Measurements from ENCODE around the gene CALCR. TPM values are rescaled to one million over a fixed set of nuclear protein-coding genes. Genes with fewer than 3 reads are reported as not detected.

Gene CALCR
- total RNA-seq, 1 experiment from 2014 or later = not detected

DNA sequence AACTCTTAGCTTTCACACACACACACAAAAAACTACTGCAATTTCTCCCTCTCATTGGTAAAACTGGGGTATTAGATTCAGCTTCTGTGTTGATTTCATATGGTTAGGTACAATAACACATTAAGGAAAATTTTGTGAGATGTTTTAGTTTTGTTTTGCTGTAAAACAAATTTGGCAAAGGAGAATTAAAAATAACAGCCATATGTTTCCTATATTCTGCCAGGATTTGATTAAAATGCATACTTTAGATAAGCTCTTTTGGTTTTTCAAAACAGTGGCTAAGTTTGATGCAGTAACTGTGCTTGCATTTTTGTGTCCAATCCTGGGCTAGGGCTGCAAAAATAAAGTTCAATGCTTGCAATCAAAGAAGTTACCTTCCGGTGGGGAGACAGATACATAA, 126.3 kb downstream of the CALCR start:
- Histone ChIP-seq H3K4me1 (no peaks in the 10 kb centered on the region), H3K36me3 (ENCODE audit: control insufficient read depth, insufficient read depth, low read length) (no peaks in the 10 kb centered on the region), H3K9me3 (no peaks in the 10 kb centered on the region), H3K4me3 (ENCODE audit: low read depth, low read length) (no peak overlapping the region), H3K27me3 (replicated peaks; ENCODE audit: control insufficient read depth, insufficient read depth, low read length) (no peaks in the 10 kb centered on the region)
- H3K9me3 Mint-ChIP-seq (ENCODE audit: unreplicated experiment) = no peaks in the 10 kb centered on the region
- TF ChIP-seq, protein P1, sequence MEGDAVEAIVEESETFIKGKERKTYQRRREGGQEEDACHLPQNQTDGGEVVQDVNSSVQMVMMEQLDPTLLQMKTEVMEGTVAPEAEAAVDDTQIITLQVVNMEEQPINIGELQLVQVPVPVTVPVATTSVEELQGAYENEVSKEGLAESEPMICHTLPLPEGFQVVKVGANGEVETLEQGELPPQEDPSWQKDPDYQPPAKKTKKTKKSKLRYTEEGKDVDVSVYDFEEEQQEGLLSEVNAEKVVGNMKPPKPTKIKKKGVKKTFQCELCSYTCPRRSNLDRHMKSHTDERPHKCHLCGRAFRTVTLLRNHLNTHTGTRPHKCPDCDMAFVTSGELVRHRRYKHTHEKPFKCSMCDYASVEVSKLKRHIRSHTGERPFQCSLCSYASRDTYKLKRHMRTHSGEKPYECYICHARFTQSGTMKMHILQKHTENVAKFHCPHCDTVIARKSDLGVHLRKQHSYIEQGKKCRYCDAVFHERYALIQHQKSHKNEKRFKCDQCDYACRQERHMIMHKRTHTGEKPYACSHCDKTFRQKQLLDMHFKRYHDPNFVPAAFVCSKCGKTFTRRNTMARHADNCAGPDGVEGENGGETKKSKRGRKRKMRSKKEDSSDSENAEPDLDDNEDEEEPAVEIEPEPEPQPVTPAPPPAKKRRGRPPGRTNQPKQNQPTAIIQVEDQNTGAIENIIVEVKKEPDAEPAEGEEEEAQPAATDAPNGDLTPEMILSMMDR (IDR thresholded peaks at IDR 0.05; ENCODE audit: insufficient read depth in 1 of 2, low read depth in 1 of 2, low read length in 1 of 2, severe bottlenecking in 1 of 2, unreplicated experiment in 1 of 2) = no peak
- DNase-seq = no peak
- no peak overlapping the region for H3K4me3 Mint-ChIP-seq (ENCODE audit: unreplicated experiment)
- CTCF ChIA-PET = interaction anchor here (0.6 kb wide), 1 partner anchor 91 kb away, joined by 3 read pairs; no protein-coding TSS in a partner anchor
- peaks cover 24% of the 10 kb centered on the region for H3K27me3 Mint-ChIP-seq (ENCODE audit: insufficient read depth, unreplicated experiment)
- no peaks in the 10 kb centered on the region for H3K4me1 Mint-ChIP-seq (ENCODE audit: low read depth, unreplicated experiment)
- intact Hi-C loops (cut with micrococcal nuclease; ENCODE audit: unreplicated experiment) = no loop called here
- POLR2A ChIA-PET = no interaction called here
- H3K36me3 Mint-ChIP-seq (ENCODE audit: insufficient read depth, unreplicated experiment) = no peaks in the 10 kb centered on the region
- no TSS peak for BruUV-seq (replicated peaks)
- no peak overlapping the region for H3K27ac Mint-ChIP-seq (ENCODE audit: unreplicated experiment)

DNA sequence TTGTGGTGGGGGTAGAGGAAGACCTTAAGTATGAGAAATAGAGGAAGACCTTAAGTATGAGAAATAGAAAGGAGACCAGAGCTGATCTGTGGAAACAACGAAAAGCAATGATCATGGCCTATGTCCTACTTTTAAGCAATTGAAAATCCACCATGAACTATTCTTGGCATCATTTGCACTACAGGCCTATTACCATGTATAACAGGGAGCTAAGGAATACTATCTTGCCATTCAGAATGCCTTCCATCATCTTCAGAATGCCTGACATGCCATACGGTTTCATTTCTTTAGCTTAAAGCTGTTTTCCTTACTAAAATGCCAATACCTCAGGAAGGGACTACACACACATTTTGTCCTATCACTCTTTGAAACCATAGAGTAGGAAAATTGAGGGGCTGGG, 127.0 kb downstream of the CALCR start:
- Histone ChIP-seq H3K36me3 (ENCODE audit: control insufficient read depth, insufficient read depth, low read length) (no peaks in the 10 kb centered on the region), H3K27me3 (replicated peaks; ENCODE audit: control insufficient read depth, insufficient read depth, low read length) (no peaks in the 10 kb centered on the region), H3K4me3 (ENCODE audit: low read depth, low read length) (no peak overlapping the region), H3K4me1 (no peaks in the 10 kb centered on the region), H3K9me3 (no peaks in the 10 kb centered on the region)
- DNase-seq = no peak
- no TSS peak for BruUV-seq (replicated peaks)
- Mint-ChIP-seq H3K4me3 (ENCODE audit: unreplicated experiment) (no peak overlapping the region), H3K9me3 (ENCODE audit: unreplicated experiment) (no peaks in the 10 kb centered on the region), H3K36me3 (ENCODE audit: insufficient read depth, unreplicated experiment) (no peaks in the 10 kb centered on the region), H3K27me3 (ENCODE audit: insufficient read depth, unreplicated experiment) (peaks cover 22% of the 10 kb centered on the region), H3K27ac (ENCODE audit: unreplicated experiment) (no peak overlapping the region), H3K4me1 (ENCODE audit: low read depth, unreplicated experiment) (no peaks in the 10 kb centered on the region)
- TF ChIP-seq, protein P1 (IDR thresholded peaks at IDR 0.05; ENCODE audit: insufficient read depth in 1 of 2, low read depth in 1 of 2, low read length in 1 of 2, severe bottlenecking in 1 of 2, unreplicated experiment in 1 of 2) = no peak
- POLR2A ChIA-PET = no interaction called here
- CTCF ChIA-PET = no interaction called here
- intact Hi-C loops (cut with micrococcal nuclease; ENCODE audit: unreplicated experiment) = no loop called here

DNA sequence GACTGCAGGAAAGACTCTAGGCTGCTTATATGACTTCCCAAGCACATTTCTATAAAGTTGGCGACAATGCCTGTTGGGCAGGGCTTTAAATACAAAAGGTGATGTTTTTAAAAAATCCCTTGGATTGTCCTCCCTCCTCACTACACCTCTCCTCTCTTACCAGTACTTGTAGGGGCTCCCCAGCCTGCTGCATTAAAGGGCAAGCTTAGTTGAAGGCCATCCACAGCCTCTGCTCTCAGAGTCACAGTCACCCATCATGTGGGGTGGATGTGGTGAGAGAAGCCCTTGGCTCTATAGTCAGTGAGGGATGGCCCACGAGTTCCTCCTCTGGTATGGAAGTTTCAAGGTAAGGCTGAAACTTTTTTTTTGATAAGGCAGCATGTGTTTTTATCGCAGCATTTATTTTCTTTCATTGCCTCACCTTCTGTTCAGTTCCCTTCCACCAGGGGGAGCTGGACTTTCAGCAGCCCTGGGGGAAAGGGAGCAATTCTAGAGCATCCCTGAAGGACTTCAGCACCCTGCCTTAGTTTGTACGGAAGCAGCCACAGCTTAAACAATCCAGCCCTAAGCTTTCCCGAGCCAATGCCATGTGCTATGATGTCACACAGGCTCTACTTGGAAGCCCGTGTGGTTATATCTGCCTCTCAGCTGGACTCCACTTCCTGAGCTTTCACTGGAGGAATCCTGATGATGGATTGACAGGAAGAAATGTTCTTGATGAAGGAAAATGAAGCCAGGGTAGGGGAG, 131.9 kb downstream of the CALCR start:
- H3K9me3 ChIP-seq = no peaks in the 10 kb centered on the region
- no peaks in the 10 kb centered on the region for H3K36me3 ChIP-seq (ENCODE audit: control insufficient read depth, insufficient read depth, low read length)
- H3K4me1 ChIP-seq = no peaks in the 10 kb centered on the region
- intact Hi-C loops (cut with micrococcal nuclease; ENCODE audit: unreplicated experiment) = loop anchor here (1.0 to 5.0 kb wide), 2 partner anchors 109 to 195 kb away; no protein-coding TSS in a partner anchor
- Mint-ChIP-seq H3K4me3 (ENCODE audit: unreplicated experiment) (no peak overlapping the region), H3K4me1 (ENCODE audit: low read depth, unreplicated experiment) (no peaks in the 10 kb centered on the region), H3K36me3 (ENCODE audit: insufficient read depth, unreplicated experiment) (no peaks in the 10 kb centered on the region), H3K27me3 (ENCODE audit: insufficient read depth, unreplicated experiment) (peaks cover 21% of the 10 kb centered on the region), H3K27ac (ENCODE audit: unreplicated experiment) (no peak overlapping the region), H3K9me3 (ENCODE audit: unreplicated experiment) (no peaks in the 10 kb centered on the region)
- CTCF ChIA-PET = interaction anchor here (0.9 to 1.2 kb wide), 4 partner anchors 21 to 210 kb away, joined by 3 to 6 read pairs (median 3); partner anchors contain the start of gene VPS50
- BruUV-seq (replicated peaks) = no TSS peak
- no peak overlapping the region for H3K4me3 ChIP-seq (ENCODE audit: low read depth, low read length)
- no peaks in the 10 kb centered on the region; the same call in 1 of the 2 replicates for H3K27me3 ChIP-seq (replicated peaks; ENCODE audit: control insufficient read depth, insufficient read depth, low read length)
- POLR2A ChIA-PET = interaction anchor here (0.7 kb wide), 1 partner anchor 35 kb away, joined by 3 read pairs; no protein-coding TSS in a partner anchor
- peak; percentile 48 to 66 for DNase-seq
- TF ChIP-seq, protein P1 (IDR thresholded peaks at IDR 0.05; ENCODE audit: insufficient read depth in 1 of 2, low read depth in 1 of 2, low read length in 1 of 2, severe bottlenecking in 1 of 2, unreplicated experiment in 1 of 2) = peak; percentile 74 to 87

Data from Caco-2 (cell line).